Measurements from ENCODE around the gene CMSS1. TPM values are rescaled to one million over a fixed set of nuclear protein-coding genes. Genes with fewer than 3 reads are reported as not detected.
"Not testable (repeated sequence)": the region's sequence is repeated elsewhere in the genome, so short reads cannot be mapped to it uniquely, and the experiment has no call there.

Gene CMSS1
- total and polyA plus RNA-seq, 2 donors (not counting 1 experiment from before 2014, with no cell fraction given), result 7.3 to 22.8 TPM

DNA sequence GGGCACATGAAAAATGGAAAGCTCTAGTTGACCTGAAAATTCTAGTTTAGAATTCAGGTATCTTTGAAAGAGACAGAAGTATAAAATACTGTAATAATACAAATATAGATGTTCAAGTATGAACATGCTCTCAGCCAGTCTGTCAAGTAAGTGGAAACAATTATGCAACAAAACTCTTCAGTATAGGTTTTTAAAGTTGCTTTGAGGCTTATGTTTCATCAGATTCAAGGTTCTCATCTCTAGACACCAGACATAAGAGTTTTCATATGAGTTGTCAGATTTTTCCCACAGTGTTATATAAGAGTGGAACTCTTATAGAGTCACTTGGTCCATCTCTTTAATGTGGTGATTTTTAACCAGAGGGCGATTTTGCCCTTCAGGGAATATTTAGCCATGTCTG lies 22.0 kb downstream of the CMSS1 start:
- H3K79me2 ChIP-seq (ENCODE audit: control insufficient read depth, insufficient read depth, low read length), result peaks cover 21% of the 10 kb centered on the region
- WGBS (ENCODE audit: insufficient coverage), result no CpG with 5 or more reads among the region's 1 CpG
- POLR2A ChIA-PET, result no interaction called here

DNA sequence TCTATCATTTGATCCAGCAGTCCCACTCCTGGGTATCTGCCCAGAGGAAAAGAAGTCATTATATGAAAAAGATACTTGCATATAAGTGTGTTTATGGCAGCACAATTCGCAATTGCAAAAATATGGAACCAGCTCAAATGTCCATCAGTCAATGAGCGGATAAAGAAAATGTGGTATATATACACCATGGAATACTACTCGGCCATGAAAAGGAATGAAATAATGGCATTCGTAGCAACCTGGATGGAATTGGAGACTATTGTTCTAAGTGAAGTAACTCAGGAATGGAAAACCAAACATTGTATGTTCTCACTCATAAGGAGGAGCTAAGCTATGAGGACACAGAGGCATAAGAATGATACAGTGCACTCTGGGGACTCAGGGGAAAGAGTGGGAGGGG lies 24.3 kb downstream of the CMSS1 start:
- intact Hi-C loops (cut with micrococcal nuclease), result not testable (repeated sequence)

More for the DNA sequence above, 22.0 kb downstream of the CMSS1 start:
- Histone ChIP-seq H3K27ac (ENCODE audit: low read length in 2 of 2) (no peak overlapping the region), H4K20me1 (ENCODE audit: control insufficient read depth, insufficient read depth, low read length, poor library complexity, severe bottlenecking) (no peaks in the 10 kb centered on the region), H3K4me3 (ENCODE audit: control extremely low read depth in 1 of 5, extremely low read depth in 1 of 5, insufficient read depth in 1 of 5, low read depth in 2 of 5, low read length in 4 of 5) (no peak overlapping the region), H3K9me3 (ENCODE audit: control extremely low read depth in 1 of 3, control insufficient read depth in 2 of 3, insufficient read depth in 1 of 3, low read length in 2 of 3) (no peaks in the 10 kb centered on the region), H2AFZ (ENCODE audit: insufficient read depth, low read depth, low read length, poor library complexity, severe bottlenecking) (no peak overlapping the region), H3K4me2 (replicated peaks; ENCODE audit: low read depth, low read length, poor library complexity, severe bottlenecking) (no peak overlapping the region), H3K36me3 (replicated peaks in 1 of 2; ENCODE audit: control extremely low read depth in 1 of 2, control insufficient read depth in 1 of 2, extremely low read depth in 1 of 2, insufficient read depth in 2 of 2, low read length in 1 of 2) (no peaks in the 10 kb centered on the region), H3K27me3 (replicated peaks in 1 of 4; ENCODE audit: control extremely low read depth in 1 of 4, control insufficient read depth in 3 of 4, insufficient read depth in 4 of 4, low read length in 3 of 4) (no peaks in the 10 kb centered on the region), H3K4me1 (ENCODE audit: control insufficient read depth in 2 of 2, insufficient read depth in 2 of 2, low read length in 2 of 2) (peaks cover under 1% of the 10 kb centered on the region in 2 donors), H3K9ac (ENCODE audit: low read length) (no peak overlapping the region)
- no peaks in the 10 kb centered on the region for H3K9me3 Mint-ChIP-seq (ENCODE audit: insufficient read depth)
- H3K27me3 Mint-ChIP-seq, result no peaks in the 10 kb centered on the region
- H3K4me3 Mint-ChIP-seq, result no peak overlapping the region
- intact Hi-C loops (cut with micrococcal nuclease), result no loop called here
- CTCF ChIA-PET, result interaction anchor here (1.0 to 3.8 kb wide), 2 partner anchors 20 to 415 kb away, joined by 4 to 26 read pairs; no protein-coding TSS in a partner anchor
- ATAC-seq (ENCODE audit: low read depth) (no peak), DNase-seq (no peak)
- H3K27ac Mint-ChIP-seq, result no peak overlapping the region
- TF ChIP-seq EZH2 (IDR thresholded peaks at IDR 0.05; ENCODE audit: borderline replicate concordance, insufficient read depth, low read depth, low read length, poor library complexity, severe bottlenecking), result no peak
- no peak for TF ChIP-seq CTCF (IDR thresholded peaks at IDR 0.05)
- peaks cover 3% of the 10 kb centered on the region for H3K4me1 Mint-ChIP-seq

More for the DNA sequence above, 24.3 kb downstream of the CMSS1 start:
- H2AFZ ChIP-seq (ENCODE audit: insufficient read depth, low read depth, low read length, poor library complexity, severe bottlenecking); H3K4me3 ChIP-seq (ENCODE audit: control extremely low read depth in 1 of 5, extremely low read depth in 1 of 5, insufficient read depth in 1 of 5, low read depth in 2 of 5, low read length in 4 of 5); H3K79me2 ChIP-seq (ENCODE audit: control insufficient read depth, insufficient read depth, low read length); H3K36me3 ChIP-seq (replicated peaks in 1 of 2; ENCODE audit: control extremely low read depth in 1 of 2, control insufficient read depth in 1 of 2, extremely low read depth in 1 of 2, insufficient read depth in 2 of 2, low read length in 1 of 2); H3K9me3 Mint-ChIP-seq (ENCODE audit: insufficient read depth); DNase-seq; H3K27ac ChIP-seq (ENCODE audit: low read length in 2 of 2); POLR2A ChIA-PET; H3K9ac ChIP-seq (ENCODE audit: low read length); H3K9me3 ChIP-seq (ENCODE audit: control extremely low read depth in 1 of 3, control insufficient read depth in 2 of 3, insufficient read depth in 1 of 3, low read length in 2 of 3); H3K4me1 ChIP-seq (ENCODE audit: control insufficient read depth in 2 of 2, insufficient read depth in 2 of 2, low read length in 2 of 2); ATAC-seq (ENCODE audit: low read depth); H3K4me2 ChIP-seq (replicated peaks; ENCODE audit: low read depth, low read length, poor library complexity, severe bottlenecking); H3K27me3 ChIP-seq (replicated peaks in 1 of 4; ENCODE audit: control extremely low read depth in 1 of 4, control insufficient read depth in 3 of 4, insufficient read depth in 4 of 4, low read length in 3 of 4); H3K27me3 Mint-ChIP-seq; H3K4me3 Mint-ChIP-seq; H3K27ac Mint-ChIP-seq; H4K20me1 ChIP-seq (ENCODE audit: control insufficient read depth, insufficient read depth, low read length, poor library complexity, severe bottlenecking): not testable (repeated sequence)
- CTCF ChIA-PET, result interaction anchor here (0.8 to 3.8 kb wide), 4 partner anchors 8 to 748 kb away, joined by 3 to 26 read pairs (median 6); no protein-coding TSS in a partner anchor
- peaks cover 14% of the 10 kb centered on the region for H3K4me1 Mint-ChIP-seq
- 95% methylated on average over 4 of the region's 4 CpGs for WGBS (ENCODE audit: insufficient coverage)

Measured in B cell (primary cell).